ENCODE measurements around the gene TPPP2.
"Not testable (repeated sequence)": the region's sequence is repeated elsewhere in the genome, so short reads cannot be mapped to it uniquely, and the experiment has no call there.

Gene TPPP2

GRCh38 chr14:21039585-21040369 lies 9.8 kb downstream of the TPPP2 start:
- Histone ChIP-seq H3K36me3 (ENCODE audit: insufficient read depth, low read length) (no peaks in the 10 kb centered on the region), H3K9ac (ENCODE audit: low read depth, low read length) (no peak overlapping the region), H3K9me3 (ENCODE audit: control insufficient read depth, insufficient read depth, low read length) (no peaks in the 10 kb centered on the region)

GRCh38 chr14:21040370-21040925 lies 10.4 kb downstream of the TPPP2 start:
- Histone ChIP-seq H3K36me3 (ENCODE audit: insufficient read depth, low read length) (no peaks in the 10 kb centered on the region), H3K9me3 (ENCODE audit: control insufficient read depth, insufficient read depth, low read length) (no peaks in the 10 kb centered on the region), H3K4me1 (ENCODE audit: insufficient read depth, low read length) (peaks cover 10% of the 10 kb centered on the region), H3K9ac (ENCODE audit: low read depth, low read length) (no peak overlapping the region)

More at GRCh38 chr14:21039585-21040369, 9.8 kb downstream of the TPPP2 start:
- peaks cover 10% of the 10 kb centered on the region for H3K4me1 ChIP-seq (ENCODE audit: insufficient read depth, low read length)

- not testable (repeated sequence) for H3K36me3 ChIP-seq (ENCODE audit: insufficient read depth, low read length); H3K9ac ChIP-seq (ENCODE audit: low read depth, low read length); H3K4me1 ChIP-seq (ENCODE audit: insufficient read depth, low read length); H3K9me3 ChIP-seq (ENCODE audit: control insufficient read depth, insufficient read depth, low read length)
Measured at GRCh38 chr14:21040941-21041340, 10.9 kb downstream of the TPPP2 start.

GRCh38 chr14:21041676-21042433 lies 11.8 kb downstream of the TPPP2 start, which contains the start of gene RNASE7:
TSS of gene RNASE7 (plus strand) at chr14:21042362. CDS start at chr14:21042993, 631 bp downstream.
- Histone ChIP-seq H3K4me1 (ENCODE audit: insufficient read depth, low read length) (peaks cover 10% of the 10 kb centered on the region), H3K9ac (ENCODE audit: low read depth, low read length) (no peak within 1 kb of the TSS), H3K9me3 (ENCODE audit: control insufficient read depth, insufficient read depth, low read length) (no peaks in the 10 kb centered on the region), H3K36me3 (ENCODE audit: insufficient read depth, low read length) (no peaks in the 10 kb centered on the region)

GRCh38 chr14:21042918-21043317 lies 12.9 kb downstream of the TPPP2 start:
- Histone ChIP-seq H3K4me1 (ENCODE audit: insufficient read depth, low read length) (peaks cover 10% of the 10 kb centered on the region), H3K9me3 (ENCODE audit: control insufficient read depth, insufficient read depth, low read length) (no peaks in the 10 kb centered on the region), H3K9ac (ENCODE audit: low read depth, low read length) (no peak overlapping the region), H3K36me3 (ENCODE audit: insufficient read depth, low read length) (no peaks in the 10 kb centered on the region)

GRCh38 chr14:21043387-21043973 lies 13.5 kb downstream of the TPPP2 start:
- Histone ChIP-seq H3K9me3 (ENCODE audit: control insufficient read depth, insufficient read depth, low read length) (no peaks in the 10 kb centered on the region), H3K36me3 (ENCODE audit: insufficient read depth, low read length) (no peaks in the 10 kb centered on the region), H3K9ac (ENCODE audit: low read depth, low read length) (no peak overlapping the region), H3K4me1 (ENCODE audit: insufficient read depth, low read length) (peaks cover 10% of the 10 kb centered on the region)

GRCh38 chr14:21043974-21044618 lies 14.1 kb downstream of the TPPP2 start:
- Histone ChIP-seq H3K36me3 (ENCODE audit: insufficient read depth, low read length) (no peaks in the 10 kb centered on the region), H3K9ac (ENCODE audit: low read depth, low read length) (no peak overlapping the region), H3K4me1 (ENCODE audit: insufficient read depth, low read length) (peaks cover 9% of the 10 kb centered on the region), H3K9me3 (ENCODE audit: control insufficient read depth, insufficient read depth, low read length) (no peaks in the 10 kb centered on the region)

- H3K9me3 ChIP-seq (ENCODE audit: control insufficient read depth, insufficient read depth, low read length): no peaks in the 10 kb centered on the region
- H3K36me3 ChIP-seq (ENCODE audit: insufficient read depth, low read length): no peaks in the 10 kb centered on the region
- H3K4me1 ChIP-seq (ENCODE audit: insufficient read depth, low read length): no peaks in the 10 kb centered on the region
- H3K9ac ChIP-seq (ENCODE audit: low read depth, low read length): no peak overlapping the region
Measured at GRCh38 chr14:21047378-21047781, 17.4 kb downstream of the TPPP2 start.

GRCh38 chr14:21048638-21049037 lies 18.6 kb downstream of the TPPP2 start:
- Histone ChIP-seq H3K9ac (ENCODE audit: low read depth, low read length) (no peak overlapping the region), H3K36me3 (ENCODE audit: insufficient read depth, low read length) (no peaks in the 10 kb centered on the region), H3K4me1 (ENCODE audit: insufficient read depth, low read length) (no peaks in the 10 kb centered on the region), H3K9me3 (ENCODE audit: control insufficient read depth, insufficient read depth, low read length) (no peaks in the 10 kb centered on the region)

GRCh38 chr14:21049271-21049673 lies 19.3 kb downstream of the TPPP2 start:
- Histone ChIP-seq H3K36me3 (ENCODE audit: insufficient read depth, low read length) (no peaks in the 10 kb centered on the region), H3K9me3 (ENCODE audit: control insufficient read depth, insufficient read depth, low read length) (no peaks in the 10 kb centered on the region), H3K9ac (ENCODE audit: low read depth, low read length) (no peak overlapping the region), H3K4me1 (ENCODE audit: insufficient read depth, low read length) (no peaks in the 10 kb centered on the region)

GRCh38 chr14:21050597-21050996 lies 20.6 kb downstream of the TPPP2 start:
- H3K36me3 ChIP-seq (ENCODE audit: insufficient read depth, low read length): no peaks in the 10 kb centered on the region
- no peaks in the 10 kb centered on the region for H3K4me1 ChIP-seq (ENCODE audit: insufficient read depth, low read length)
- H3K9ac ChIP-seq (ENCODE audit: low read depth, low read length): no peak overlapping the region
- H3K9me3 ChIP-seq (ENCODE audit: control insufficient read depth, insufficient read depth, low read length): no peaks in the 10 kb centered on the region

- Histone ChIP-seq H3K9ac (ENCODE audit: low read depth, low read length) (no peak overlapping the region), H3K36me3 (ENCODE audit: insufficient read depth, low read length) (no peaks in the 10 kb centered on the region), H3K9me3 (ENCODE audit: control insufficient read depth, insufficient read depth, low read length) (no peaks in the 10 kb centered on the region), H3K4me1 (ENCODE audit: insufficient read depth, low read length) (no peaks in the 10 kb centered on the region)
Measured at GRCh38 chr14:21053184-21054122, 23.4 kb downstream of the TPPP2 start.

- Histone ChIP-seq H3K4me1 (ENCODE audit: insufficient read depth, low read length) (no peaks in the 10 kb centered on the region), H3K36me3 (ENCODE audit: insufficient read depth, low read length) (no peaks in the 10 kb centered on the region), H3K9ac (ENCODE audit: low read depth, low read length) (no peak overlapping the region), H3K9me3 (ENCODE audit: control insufficient read depth, insufficient read depth, low read length) (no peaks in the 10 kb centered on the region)
Measured at GRCh38 chr14:21054123-21054767, 24.2 kb downstream of the TPPP2 start.
